ENCODE measurements around the gene LRRC37A3.
"Not testable (repeated sequence)": the region's sequence is repeated elsewhere in the genome, so short reads cannot be mapped to it uniquely, and the experiment has no call there.

GRCh38 chr17:64846892-64847291 lies 72.4 kb downstream of the LRRC37A3 start:
- not testable (repeated sequence) for TF ChIP-seq POLR2AphosphoS5 (IDR thresholded peaks at IDR 0.05; ENCODE audit: low read depth, low read length); TAF1 (IDR thresholded peaks at IDR 0.05; ENCODE audit: borderline replicate concordance, low read depth, low read length)

Data from GM12892 (cell line).